Measurements from ENCODE around the gene ZNF358.

GRCh38 chr19:7549429-7550148 lies 33.7 kb downstream of the ZNF358 start:
- TF ChIP-seq CTCF (conservative IDR thresholded peaks at IDR 0.05 in 1 of 2, IDR thresholded peaks at IDR 0.05 in 1 of 2; ENCODE audit: low read depth in 1 of 2, low read length in 2 of 2) (no peak), EZH2 (IDR thresholded peaks at IDR 0.05; ENCODE audit: low read length, missing control alignments) (no peak)

Measured in fibroblast of lung (primary cell).